Measurements from ENCODE around the gene WNT16. TPM values are rescaled to one million over a fixed set of nuclear protein-coding genes. Genes with fewer than 3 reads are reported as not detected.
"Not testable (repeated sequence)": the region's sequence is repeated elsewhere in the genome, so short reads cannot be mapped to it uniquely, and the experiment has no call there.

Gene WNT16
- total RNA-seq, 3 donors from 2014 or later: 0.15 TPM; not detected in 2

- Histone ChIP-seq H3K4me3 (no peak overlapping the region), H3K9me3 (no peaks in the 10 kb centered on the region), H3K27ac (no peak overlapping the region), H3K27me3 (no peaks in the 10 kb centered on the region), H3K4me1 (no peaks in the 10 kb centered on the region), H3K36me3 (no peaks in the 10 kb centered on the region)
- intact Hi-C loops (cut with DNase I; ENCODE audit: low total_unique reads): no loop called here
- no peak for DNase-seq (ENCODE audit: low spot score in 2 of 2)
- TF ChIP-seq POLR2A (IDR thresholded peaks at IDR 0.05): no peak
- TF ChIP-seq CTCF (IDR thresholded peaks at IDR 0.05): no peak
- TF ChIP-seq POLR2AphosphoS5 (IDR thresholded peaks at IDR 0.05): no peak
These were observed 21.7 kb upstream of the WNT16 start for GRCh38 chr7:121307021-121307574.

GRCh38 chr7:121313220-121313792, 15.5 kb upstream of the WNT16 start:
- no peaks in the 10 kb centered on the region for H3K9me3 ChIP-seq
- no peak overlapping the region for H3K27ac ChIP-seq
- DNase-seq (ENCODE audit: low spot score in 2 of 2): no peak
- H3K27me3 ChIP-seq: no peaks in the 10 kb centered on the region
- no peak overlapping the region for H3K4me3 ChIP-seq
- TF ChIP-seq POLR2AphosphoS5 (IDR thresholded peaks at IDR 0.05): no peak
- no peak for TF ChIP-seq CTCF (IDR thresholded peaks at IDR 0.05)
- TF ChIP-seq POLR2A (IDR thresholded peaks at IDR 0.05): no peak
- no peaks in the 10 kb centered on the region for H3K36me3 ChIP-seq
- intact Hi-C loops (cut with DNase I; ENCODE audit: low total_unique reads): no loop called here
- H3K4me1 ChIP-seq: no peaks in the 10 kb centered on the region

- intact Hi-C loops (cut with DNase I; ENCODE audit: low total_unique reads): no loop called here
- TF ChIP-seq POLR2A (IDR thresholded peaks at IDR 0.05): no peak
- H3K27ac ChIP-seq: no peak overlapping the region
These were observed 14.8 kb upstream of the WNT16 start for GRCh38 chr7:121313793-121314676.

GRCh38 chr7:121315170-121315569, 13.6 kb upstream of the WNT16 start:
- H3K4me3 ChIP-seq; H3K9me3 ChIP-seq; H3K27me3 ChIP-seq; H3K27ac ChIP-seq; H3K4me1 ChIP-seq; intact Hi-C loops (cut with DNase I; ENCODE audit: low total_unique reads); H3K36me3 ChIP-seq; DNase-seq (ENCODE audit: low spot score in 2 of 2): not testable (repeated sequence)

More at GRCh38 chr7:121313793-121314676, 14.8 kb upstream of the WNT16 start:
- no peak for DNase-seq (ENCODE audit: low spot score in 2 of 2)
- H3K4me3 ChIP-seq: no peak overlapping the region
- no peaks in the 10 kb centered on the region for H3K9me3 ChIP-seq
- no peaks in the 10 kb centered on the region for H3K4me1 ChIP-seq
- no peaks in the 10 kb centered on the region for H3K36me3 ChIP-seq
- H3K27me3 ChIP-seq: no peaks in the 10 kb centered on the region

GRCh38 chr7:121322460-121322859, 6.3 kb upstream of the WNT16 start:
- TF ChIP-seq POLR2A (IDR thresholded peaks at IDR 0.05): no peak
- intact Hi-C loops (cut with DNase I; ENCODE audit: low total_unique reads): no loop called here
- no peaks in the 10 kb centered on the region for H3K36me3 ChIP-seq
- H3K4me3 ChIP-seq: no peak overlapping the region
- H3K27me3 ChIP-seq: no peaks in the 10 kb centered on the region
- H3K4me1 ChIP-seq: no peaks in the 10 kb centered on the region
- no peak for DNase-seq (ENCODE audit: low spot score in 2 of 2)
- H3K9me3 ChIP-seq: no peaks in the 10 kb centered on the region
- H3K27ac ChIP-seq: no peak overlapping the region

GRCh38 chr7:121323515-121324302, 5.1 kb upstream of the WNT16 start:
- H3K27ac ChIP-seq: no peak overlapping the region
- H3K27me3 ChIP-seq: peaks cover 0 to 4% of the 10 kb centered on the region in 2 donors
- H3K9me3 ChIP-seq: no peaks in the 10 kb centered on the region
- DNase-seq (ENCODE audit: low spot score in 2 of 2): no peak
- H3K4me3 ChIP-seq: no peak overlapping the region
- TF ChIP-seq POLR2A (IDR thresholded peaks at IDR 0.05): no peak
- H3K36me3 ChIP-seq: no peaks in the 10 kb centered on the region
- intact Hi-C loops (cut with DNase I; ENCODE audit: low total_unique reads): no loop called here
- no peaks in the 10 kb centered on the region for H3K4me1 ChIP-seq

Measured in breast epithelium (tissue), 4 donors.